PC-9 (cell line): ENCODE results near the gene BRF1.

Experiments used
- CTCF ChIP-seq: fragments of 200-600 bp; sonication (generic); conservative IDR thresholded peaks from 2 replicates; pipeline ENCODE4 v1.6.1; 2017; ENCODE audit warnings: mixed run types, antibody characterized with exemption, mild to moderate bottlenecking, moderate library complexity
- EZH2 ChIP-seq: fragments of 200-600 bp; sonication (generic); IDR thresholded peaks from 2 replicates; pipeline ENCODE4 v1.8.0; 2017; ENCODE audit warnings: antibody characterized with exemption, low read depth

DNA sequence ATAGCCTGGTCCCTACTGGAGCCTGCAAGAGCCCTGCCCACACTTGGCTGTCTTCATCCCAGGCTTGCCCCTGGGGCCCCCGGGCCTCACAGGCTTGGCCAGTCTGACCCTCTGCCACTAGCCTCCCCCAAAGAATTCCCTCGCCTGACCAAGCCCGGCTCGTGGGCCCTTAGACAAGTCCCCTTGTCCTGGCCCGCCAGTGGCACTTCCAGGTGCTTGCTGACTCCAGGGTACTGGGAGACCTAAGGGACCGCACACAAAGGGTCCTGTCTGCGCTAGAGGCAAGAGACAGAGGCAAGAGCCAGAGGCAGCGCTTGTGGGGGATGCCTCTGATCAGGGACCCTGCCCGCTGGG, 47.5 kb downstream of the BRF1 start:
- TF ChIP-seq CTCF, result no peak
- TF ChIP-seq EZH2, result no peak
